ENCODE measurements around the gene TMEM203.
A peak's percentile ranks its signal among the peaks of the same experiment; 100 is the strongest.
"Not testable (repeated sequence)": the region's sequence is repeated elsewhere in the genome, so short reads cannot be mapped to it uniquely, and the experiment has no call there.

Gene TMEM203

GRCh38 chr9:137247916-137248175 is 42.4 kb upstream of the TMEM203 start:
- peaks cover 0 to 3% (median 0%) of the 10 kb centered on the region in 5 donors for H3K27me3 ChIP-seq (ENCODE audit: control insufficient read depth in 5 of 5, insufficient read depth in 4 of 5, low read length in 5 of 5)
- peaks cover 0 to 43% (median 18%) of the 10 kb centered on the region in 5 donors for H3K4me1 ChIP-seq (ENCODE audit: control insufficient read depth in 5 of 5, insufficient read depth in 5 of 5, low read length in 5 of 5)
- H3K9me3 ChIP-seq (ENCODE audit: control insufficient read depth in 5 of 5, low read length in 5 of 5) = no peaks in the 10 kb centered on the region
- H3K27ac ChIP-seq (ENCODE audit: low read depth, low read length) = no peak overlapping the region
- H3K9ac ChIP-seq (ENCODE audit: low read length in 5 of 5) = no peak overlapping the region
- peaks cover 0 to 11% (median 10%) of the 10 kb centered on the region in 5 donors for H3K36me3 ChIP-seq (ENCODE audit: control insufficient read depth in 5 of 5, insufficient read depth in 5 of 5, low read length in 5 of 5)
- no peak overlapping the region for H3K4me3 ChIP-seq (ENCODE audit: low read depth in 1 of 5, low read length in 5 of 5)

- Histone ChIP-seq H3K27me3 (ENCODE audit: control insufficient read depth in 5 of 5, insufficient read depth in 4 of 5, low read length in 5 of 5) (peaks cover 0 to 3% (median 0%) of the 10 kb centered on the region in 5 donors), H3K4me1 (ENCODE audit: control insufficient read depth in 5 of 5, insufficient read depth in 5 of 5, low read length in 5 of 5) (peaks cover 4 to 48% (median 24%) of the 10 kb centered on the region in 5 donors), H3K9me3 (ENCODE audit: control insufficient read depth in 5 of 5, low read length in 5 of 5) (no peaks in the 10 kb centered on the region), H3K9ac (ENCODE audit: low read length in 5 of 5) (no peak overlapping the region), H3K4me3 (ENCODE audit: low read depth in 1 of 5, low read length in 5 of 5) (no peak overlapping the region), H3K27ac (ENCODE audit: low read depth, low read length) (no peak overlapping the region), H3K36me3 (ENCODE audit: control insufficient read depth in 5 of 5, insufficient read depth in 5 of 5, low read length in 5 of 5) (peaks cover 0 to 16% (median 16%) of the 10 kb centered on the region in 5 donors)
These were observed 41.9 kb upstream of the TMEM203 start for GRCh38 chr9:137247135-137247915.

- no peaks in the 10 kb centered on the region for H3K9me3 ChIP-seq (ENCODE audit: control insufficient read depth in 5 of 5, low read length in 5 of 5)
- peaks cover 8 to 50% (median 27%) of the 10 kb centered on the region in 5 donors for H3K4me1 ChIP-seq (ENCODE audit: control insufficient read depth in 5 of 5, insufficient read depth in 5 of 5, low read length in 5 of 5)
- no peak overlapping the region for H3K9ac ChIP-seq (ENCODE audit: low read length in 5 of 5)
- peaks cover 0 to 3% (median 0%) of the 10 kb centered on the region in 5 donors for H3K27me3 ChIP-seq (ENCODE audit: control insufficient read depth in 5 of 5, insufficient read depth in 4 of 5, low read length in 5 of 5)
- H3K27ac ChIP-seq (ENCODE audit: low read depth, low read length) = no peak overlapping the region
- H3K36me3 ChIP-seq (ENCODE audit: control insufficient read depth in 5 of 5, insufficient read depth in 5 of 5, low read length in 5 of 5) = peaks cover 0 to 21% (median 19%) of the 10 kb centered on the region in 5 donors
- H3K4me3 ChIP-seq (ENCODE audit: low read depth in 1 of 5, low read length in 5 of 5) = no peak overlapping the region
These were observed 40.3 kb upstream of the TMEM203 start for GRCh38 chr9:137245450-137246421.

GRCh38 chr9:137244486-137245449 is 39.3 kb upstream of the TMEM203 start:
- peaks cover 0 to 3% (median 0%) of the 10 kb centered on the region in 5 donors for H3K27me3 ChIP-seq (ENCODE audit: control insufficient read depth in 5 of 5, insufficient read depth in 4 of 5, low read length in 5 of 5)
- H3K36me3 ChIP-seq (ENCODE audit: control insufficient read depth in 5 of 5, insufficient read depth in 5 of 5, low read length in 5 of 5) = peaks cover 0 to 21% (median 19%) of the 10 kb centered on the region in 5 donors
- no peak overlapping the region for H3K9ac ChIP-seq (ENCODE audit: low read length in 5 of 5)
- H3K27ac ChIP-seq (ENCODE audit: low read depth, low read length) = no peak overlapping the region
- H3K4me1 ChIP-seq (ENCODE audit: control insufficient read depth in 5 of 5, insufficient read depth in 5 of 5, low read length in 5 of 5) = peaks cover 8 to 47% (median 25%) of the 10 kb centered on the region in 5 donors
- no peaks in the 10 kb centered on the region for H3K9me3 ChIP-seq (ENCODE audit: control insufficient read depth in 5 of 5, low read length in 5 of 5)
- no peak overlapping the region for H3K4me3 ChIP-seq (ENCODE audit: low read depth in 1 of 5, low read length in 5 of 5)

GRCh38 chr9:137243626-137244485 is 38.4 kb upstream of the TMEM203 start:
- H3K9ac ChIP-seq (ENCODE audit: low read length in 5 of 5) = no peak overlapping the region
- H3K4me1 ChIP-seq (ENCODE audit: control insufficient read depth in 5 of 5, insufficient read depth in 5 of 5, low read length in 5 of 5) = peaks cover 8 to 55% (median 30%) of the 10 kb centered on the region in 5 donors
- peaks cover 0 to 21% (median 19%) of the 10 kb centered on the region in 5 donors for H3K36me3 ChIP-seq (ENCODE audit: control insufficient read depth in 5 of 5, insufficient read depth in 5 of 5, low read length in 5 of 5)
- no peaks in the 10 kb centered on the region for H3K9me3 ChIP-seq (ENCODE audit: control insufficient read depth in 5 of 5, low read length in 5 of 5)
- H3K27ac ChIP-seq (ENCODE audit: low read depth, low read length) = no peak overlapping the region
- H3K4me3 ChIP-seq (ENCODE audit: low read depth in 1 of 5, low read length in 5 of 5) = peak overlapping the region in 2 of 5 donors; percentile 17 to 23
- H3K27me3 ChIP-seq (ENCODE audit: control insufficient read depth in 5 of 5, insufficient read depth in 4 of 5, low read length in 5 of 5) = peaks cover 0 to 3% (median 0%) of the 10 kb centered on the region in 5 donors

- Histone ChIP-seq H3K4me1 (ENCODE audit: control insufficient read depth in 5 of 5, insufficient read depth in 5 of 5, low read length in 5 of 5) (peaks cover 8 to 57% (median 31%) of the 10 kb centered on the region in 5 donors), H3K36me3 (ENCODE audit: control insufficient read depth in 5 of 5, insufficient read depth in 5 of 5, low read length in 5 of 5) (peaks cover 0 to 21% (median 19%) of the 10 kb centered on the region in 5 donors), H3K4me3 (ENCODE audit: low read depth in 1 of 5, low read length in 5 of 5) (peak overlapping the region in 1 of 5 donors; percentile 23)
- not testable (repeated sequence) for H3K27me3 ChIP-seq (ENCODE audit: control insufficient read depth in 5 of 5, insufficient read depth in 4 of 5, low read length in 5 of 5); H3K9me3 ChIP-seq (ENCODE audit: control insufficient read depth in 5 of 5, low read length in 5 of 5); H3K9ac ChIP-seq (ENCODE audit: low read length in 5 of 5); H3K27ac ChIP-seq (ENCODE audit: low read depth, low read length)
These were observed 37.8 kb upstream of the TMEM203 start for GRCh38 chr9:137243266-137243625.

- peak overlapping the region; percentile 74 for H3K27ac ChIP-seq (ENCODE audit: low read depth, low read length)
- no peaks in the 10 kb centered on the region for H3K9me3 ChIP-seq (ENCODE audit: control insufficient read depth in 5 of 5, low read length in 5 of 5)
- H3K4me1 ChIP-seq (ENCODE audit: control insufficient read depth in 5 of 5, insufficient read depth in 5 of 5, low read length in 5 of 5) = peaks cover 8 to 53% (median 31%) of the 10 kb centered on the region in 5 donors
- H3K4me3 ChIP-seq (ENCODE audit: low read depth in 1 of 5, low read length in 5 of 5) = peak overlapping the region; percentile 80 to 87 (median 83)
- peaks cover 0 to 21% (median 19%) of the 10 kb centered on the region in 5 donors for H3K36me3 ChIP-seq (ENCODE audit: control insufficient read depth in 5 of 5, insufficient read depth in 5 of 5, low read length in 5 of 5)
- H3K27me3 ChIP-seq (ENCODE audit: control insufficient read depth in 5 of 5, insufficient read depth in 4 of 5, low read length in 5 of 5) = peaks cover 0 to 3% (median 0%) of the 10 kb centered on the region in 5 donors
- peak overlapping the region in 4 of 5 donors; percentile 70 to 91 (median 84) for H3K9ac ChIP-seq (ENCODE audit: low read length in 5 of 5)
These were observed 37.1 kb upstream of the TMEM203 start for GRCh38 chr9:137242269-137243203.
